ENCODE measurements around the gene ECSIT.

ECSIT gene

GRCh38 chr19:11499220-11499726 lies 29.7 kb downstream of the ECSIT start:
- no peak for FAIRE-seq

- FAIRE-seq, result no peak
These were observed 32.4 kb downstream of the ECSIT start for GRCh38 chr19:11496391-11497163.

GRCh38 chr19:11495885-11496284 lies 33.0 kb downstream of the ECSIT start:
- no peak for FAIRE-seq

DNA sequence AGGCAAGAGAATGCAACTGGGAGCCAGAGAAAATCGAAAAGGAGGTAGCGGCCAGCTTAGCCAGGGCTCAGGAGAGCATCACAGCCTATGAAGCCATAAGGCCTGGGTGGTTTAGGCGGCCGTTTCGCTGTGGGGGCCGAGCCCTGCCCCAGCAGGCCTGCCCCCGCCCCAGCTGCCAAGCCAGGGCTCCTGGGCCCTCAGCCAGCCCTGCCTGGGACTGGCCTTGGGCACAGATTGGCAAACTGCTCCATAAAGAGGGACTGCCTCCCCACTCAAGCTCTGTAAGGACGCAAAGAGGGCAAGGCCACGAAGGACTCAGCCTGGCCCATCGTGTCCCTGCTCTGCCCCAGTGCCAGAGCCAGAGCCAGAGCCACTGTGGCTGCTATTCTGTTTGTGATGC lies 33.5 kb downstream of the ECSIT start:
- no peak for FAIRE-seq

DNA sequence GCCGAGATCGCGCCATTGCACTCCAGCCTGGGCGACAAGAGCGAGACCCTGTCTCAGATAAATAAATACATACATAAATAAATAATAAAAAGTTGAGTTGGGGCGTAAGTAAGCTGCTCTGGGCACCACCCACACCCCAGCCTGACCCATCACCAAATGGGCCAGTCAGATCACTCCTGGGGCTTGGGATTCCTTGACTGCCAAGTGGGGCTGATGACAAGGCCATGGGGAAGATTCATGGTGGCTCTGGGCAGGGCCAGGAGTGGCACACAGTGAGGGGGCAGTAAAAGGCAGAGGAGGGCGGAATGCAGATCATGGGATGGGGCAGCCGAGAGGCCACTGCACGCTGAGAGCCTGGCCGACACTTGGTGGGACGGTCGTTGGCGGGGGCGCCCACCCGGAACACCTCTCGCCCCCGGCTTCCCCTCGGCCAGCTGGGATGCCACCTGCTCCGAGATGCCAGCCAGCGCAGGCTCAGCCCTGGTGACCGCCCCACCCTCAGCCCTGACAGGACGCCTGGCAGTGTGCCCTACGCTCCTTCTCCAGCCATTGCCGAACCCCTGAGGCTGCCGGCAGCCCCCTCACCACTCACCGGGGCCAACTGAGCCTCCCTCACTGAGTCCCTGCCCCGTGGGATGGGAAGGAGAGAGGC lies 34.2 kb downstream of the ECSIT start:
- no peak for FAIRE-seq

DNA sequence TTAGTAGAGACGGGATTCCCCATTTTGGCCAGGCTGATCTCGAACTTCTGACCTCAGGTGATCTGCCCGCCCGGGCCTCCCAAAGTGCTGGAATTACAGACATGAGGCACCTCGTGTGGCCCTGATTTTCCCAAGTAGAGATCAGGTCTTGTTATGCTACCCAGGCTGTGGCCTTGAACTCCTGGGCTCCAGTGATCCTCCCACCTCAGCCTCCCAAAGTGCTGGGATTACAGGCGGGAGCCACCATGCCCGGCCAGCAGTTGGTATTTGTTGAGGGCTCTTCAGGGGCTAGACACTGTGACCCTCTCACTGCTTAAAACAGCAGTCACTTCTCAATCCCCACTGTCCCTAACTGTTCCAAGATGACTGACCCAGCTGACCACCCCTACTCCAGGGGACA lies 39.6 kb downstream of the ECSIT start:
- FAIRE-seq, result no peak

GRCh38 chr19:11486661-11487503 lies 42.1 kb downstream of the ECSIT start:
- no peak for FAIRE-seq

- no peak for FAIRE-seq
These were observed 43.6 kb downstream of the ECSIT start for GRCh38 chr19:11485245-11485837.

- no peak for FAIRE-seq
These were observed 45.4 kb downstream of the ECSIT start for GRCh38 chr19:11483366-11484111.

- no peak for FAIRE-seq
These were observed 46.4 kb downstream of the ECSIT start for GRCh38 chr19:11482384-11483050.

- no peak for FAIRE-seq
These were observed 47.2 kb downstream of the ECSIT start for GRCh38 chr19:11481534-11482383.

DNA sequence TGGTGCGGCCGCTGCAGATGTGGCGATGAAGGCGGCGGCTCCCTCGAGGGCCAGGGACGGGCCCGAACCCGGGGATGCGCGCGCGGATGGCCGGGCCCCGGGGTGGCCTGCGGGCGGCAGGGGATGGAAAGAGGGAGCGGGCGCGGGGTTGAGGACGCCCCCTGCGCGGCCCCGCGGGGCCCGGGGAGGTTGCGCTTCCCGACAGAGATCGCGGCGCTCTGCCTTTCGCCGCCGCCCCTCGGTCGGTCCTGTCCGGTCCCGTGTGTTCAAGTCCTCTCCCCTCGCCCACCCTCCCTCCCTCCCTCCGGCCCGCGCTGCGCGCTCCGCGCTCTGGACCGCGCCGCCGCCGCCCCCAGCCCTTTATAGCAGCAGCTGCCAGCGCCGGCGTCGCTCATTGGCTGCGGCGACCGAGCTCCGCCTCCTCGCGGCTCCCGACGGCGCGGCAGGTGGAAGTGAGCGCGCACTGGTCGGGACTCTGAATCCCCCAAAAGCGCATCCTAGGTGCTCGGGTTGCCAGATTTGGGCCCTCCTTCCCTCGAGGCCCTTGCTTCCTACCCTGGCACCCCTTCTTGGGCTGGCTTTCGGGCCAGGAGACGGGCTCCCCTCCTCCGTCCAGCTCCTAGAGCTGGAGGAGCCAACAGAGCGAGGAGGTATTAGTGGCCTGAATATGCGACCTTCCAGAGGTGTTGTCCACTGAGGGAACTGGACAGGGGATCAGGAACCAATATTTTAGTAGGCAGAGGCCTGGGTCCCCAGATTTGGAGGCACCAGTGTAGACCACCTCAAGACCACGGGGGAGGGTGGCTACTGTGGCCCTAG lies 48.0 kb downstream of the ECSIT start, which contains the start of gene ELAVL3:
Gene ELAVL3, minus strand, starts transcription at position 332 of the 819 bp plus-strand sequence. CDS start 438 bp downstream, outside the sequence.
- FAIRE-seq, result no peak

- no peak for FAIRE-seq
These were observed 48.8 kb downstream of the ECSIT start for GRCh38 chr19:11479898-11480714.

DNA sequence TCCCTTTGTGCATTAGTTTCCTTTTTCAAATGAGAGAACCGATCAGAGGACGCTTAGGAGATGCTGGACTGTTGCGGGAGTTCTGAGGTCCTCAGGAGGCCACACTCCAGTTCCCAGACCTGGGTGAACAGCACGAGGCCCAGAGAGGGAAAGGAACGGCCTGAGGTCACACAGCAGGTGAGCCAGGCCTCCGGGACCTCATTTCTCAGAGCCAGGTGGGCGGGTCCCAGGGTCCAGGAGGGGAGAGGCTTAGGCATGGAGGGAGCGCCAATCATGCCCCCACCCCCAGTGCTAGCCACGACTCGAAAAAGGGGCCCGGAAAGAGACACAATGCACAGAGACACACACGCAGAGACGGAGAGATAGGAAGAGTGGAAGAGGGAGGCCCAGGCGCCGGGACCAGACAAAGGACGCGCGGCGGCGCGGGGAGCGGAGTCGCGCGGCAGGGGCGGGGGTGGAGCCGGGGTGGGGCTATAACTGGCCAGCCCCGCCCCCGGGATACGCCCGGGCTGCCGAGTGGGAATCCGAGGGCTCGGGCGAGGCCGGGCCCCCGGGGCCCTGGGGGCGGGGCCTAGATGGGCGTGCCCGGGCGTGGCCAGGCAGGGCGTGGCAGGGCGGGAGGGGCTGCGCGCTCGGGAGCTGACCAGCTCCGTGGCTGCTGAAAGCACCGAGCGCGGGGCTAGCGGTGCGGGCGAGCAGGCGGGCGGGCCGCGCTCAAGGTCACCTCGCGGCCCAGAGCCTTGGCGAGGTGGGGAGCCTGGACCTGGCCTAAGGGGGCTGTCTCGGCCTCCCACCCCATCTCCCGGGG lies 49.6 kb downstream of the ECSIT start:
- FAIRE-seq, result no peak

DNA sequence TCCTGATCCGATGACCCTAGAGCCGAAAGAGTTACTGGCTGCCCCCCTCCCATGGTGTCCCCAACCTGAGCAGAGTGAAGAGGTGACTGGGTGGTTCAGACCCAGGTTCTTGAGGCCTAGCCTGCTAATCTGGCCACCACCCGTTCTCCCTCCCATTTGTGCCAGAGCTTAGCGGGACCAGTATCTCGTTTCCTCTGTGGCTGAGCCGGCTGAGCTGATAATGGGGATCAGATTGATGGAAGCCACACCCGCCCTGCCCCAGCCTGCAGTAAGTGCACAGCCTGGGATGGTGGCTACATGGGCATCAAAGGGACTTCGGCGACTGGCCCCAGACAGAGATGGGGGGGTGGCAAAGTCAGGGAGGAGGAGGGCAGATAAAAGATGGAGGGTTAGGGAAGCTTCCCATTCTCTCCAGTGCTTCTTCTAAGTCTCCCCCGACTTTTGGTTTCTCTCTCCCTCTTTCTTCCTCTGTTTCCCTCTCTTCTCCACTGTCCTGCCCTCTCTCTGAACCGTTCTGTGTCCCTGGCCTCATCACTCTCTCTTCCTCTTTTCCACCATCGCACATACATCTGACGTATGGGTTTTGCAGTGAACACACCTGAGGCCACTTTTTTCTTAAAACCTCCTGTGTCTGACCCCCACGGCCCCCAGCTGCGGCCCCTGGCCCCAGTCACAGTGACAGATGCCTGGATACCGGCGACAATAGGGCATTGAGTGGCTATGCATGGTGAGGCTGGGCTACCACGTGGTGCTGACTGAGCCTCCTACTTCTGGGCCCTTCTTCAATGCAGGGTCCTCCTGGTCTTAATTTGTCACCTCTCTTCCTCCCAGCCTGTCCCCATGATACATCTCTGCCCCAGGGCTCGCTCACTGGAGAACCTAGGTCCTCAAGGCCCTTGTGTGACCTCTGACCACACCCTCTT lies 50.5 kb downstream of the ECSIT start:
- FAIRE-seq, result no peak

- FAIRE-seq, result no peak
These were observed 53.1 kb downstream of the ECSIT start for GRCh38 chr19:11475861-11476260.
